ENCODE results near the gene SRPX2. TPM values are rescaled to one million over a fixed set of nuclear protein-coding genes. Genes with fewer than 3 reads are reported as not detected.

SRPX2 gene
- total RNA-seq, 1 experiment from 2014 or later, result 2.4 TPM

DNA sequence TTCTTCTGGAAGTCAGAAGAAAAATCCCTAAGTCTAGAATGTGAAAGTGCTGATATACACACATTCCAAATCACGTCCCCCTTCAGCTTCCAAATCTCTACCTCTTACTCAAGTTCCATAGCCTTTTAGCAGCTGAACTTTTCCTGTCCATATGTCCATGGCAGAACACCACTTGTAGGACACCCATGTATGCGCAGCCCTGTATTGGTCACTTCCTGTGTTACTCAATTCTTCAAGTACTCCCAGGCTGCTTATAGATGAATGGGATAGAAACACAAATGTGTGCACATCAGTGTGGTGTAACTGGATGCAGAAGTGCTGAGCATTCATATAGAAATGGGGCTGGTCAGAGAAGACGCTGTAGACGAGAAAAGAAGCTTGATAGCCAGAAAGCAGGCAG is 18.8 kb downstream of the SRPX2 start:
- Histone ChIP-seq H3K79me2 (ENCODE audit: insufficient read depth, low read length) (no peaks in the 10 kb centered on the region), H3K9me3 (ENCODE audit: control insufficient read depth in 1 of 2, insufficient read depth in 1 of 2, low read depth in 1 of 2, low read length in 2 of 2) (no peaks in the 10 kb centered on the region), H4K20me1 (ENCODE audit: insufficient read depth) (no peaks in the 10 kb centered on the region), H3K4me2 (ENCODE audit: low read length) (no peak overlapping the region), H3K27ac (ENCODE audit: low read depth, low read length) (no peak overlapping the region), H3K36me3 (ENCODE audit: control insufficient read depth in 1 of 2, insufficient read depth in 2 of 2, low read length in 2 of 2) (no peaks in the 10 kb centered on the region), H3K4me1 (ENCODE audit: control insufficient read depth in 1 of 2, insufficient read depth in 2 of 2, low read length in 2 of 2) (no peaks in the 10 kb centered on the region), H3K4me3 (replicated peaks in 1 of 2; ENCODE audit: low read depth in 1 of 2, low read length in 2 of 2) (no peak overlapping the region), H3K9ac (ENCODE audit: low read length) (no peak overlapping the region), H3K9me2 (ENCODE audit: insufficient read depth) (no peaks in the 10 kb centered on the region), H3K27me3 (ENCODE audit: insufficient read depth, low read length) (no peaks in the 10 kb centered on the region), H2AFZ (ENCODE audit: low read depth, low read length, poor library complexity, severe bottlenecking) (no peak overlapping the region)
- intact Hi-C loops (cut with micrococcal nuclease), result no loop called here
- ATAC-seq (no peak), DNase-seq (ENCODE audit: low read depth, low spot score) (no peak)
- ChIA-PET POLR2A (no interaction called here), RAD21 (ENCODE audit: low non-redundant PET in 1 of 2, low total read pairs in 2 of 2, uncharacterized antibody in 2 of 2, unreplicated experiment in 2 of 2) (no interaction called here), CTCF (interaction anchor here (0.7 kb wide), 1 partner anchor 9 kb away, joined by 3 read pairs; no protein-coding TSS in a partner anchor)
- BruUV-seq (replicated peaks), result no TSS peak
- TF ChIP-seq ZNF274 (IDR thresholded peaks at IDR 0.05; ENCODE audit: low read depth, low read length), result no peak
- TF ChIP-seq SP1 (IDR thresholded peaks at IDR 0.05; ENCODE audit: low read depth), result no peak
- TF ChIP-seq CBX3 (IDR thresholded peaks at IDR 0.05; ENCODE audit: low read depth), result no peak
- TF ChIP-seq TCF7L2 (IDR thresholded peaks at IDR 0.05; ENCODE audit: borderline replicate concordance, extremely low read depth, insufficient read depth, insufficient read length), result no peak
- TF ChIP-seq POLR2A (IDR thresholded peaks at IDR 0.05; ENCODE audit: borderline replicate concordance, extremely low read depth, insufficient read depth, insufficient read length), result no peak

DNA sequence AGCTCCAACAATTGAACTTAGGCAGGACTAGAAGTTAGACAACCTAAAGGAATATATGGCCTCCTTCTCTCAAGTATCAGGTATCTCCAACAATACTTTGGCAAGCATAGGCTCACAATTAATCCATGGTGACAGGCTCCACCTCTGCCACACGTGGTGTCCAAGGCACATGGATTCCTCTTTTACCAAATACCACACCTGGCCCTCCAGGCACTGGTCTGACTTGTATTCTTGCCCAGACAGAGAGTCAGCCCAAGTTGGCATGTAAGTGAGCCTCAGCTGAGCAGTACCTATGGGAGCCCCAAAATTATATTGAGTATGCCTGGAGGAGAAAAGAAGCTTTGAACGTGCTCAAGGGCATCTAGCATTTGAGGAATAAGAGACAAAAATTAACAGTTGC is 19.6 kb downstream of the SRPX2 start:
- Histone ChIP-seq H2AFZ (ENCODE audit: low read depth, low read length, poor library complexity, severe bottlenecking) (no peak overlapping the region), H3K4me2 (ENCODE audit: low read length) (no peak overlapping the region), H3K27me3 (ENCODE audit: insufficient read depth, low read length) (no peaks in the 10 kb centered on the region), H3K27ac (ENCODE audit: low read depth, low read length) (no peak overlapping the region), H3K9me3 (ENCODE audit: control insufficient read depth in 1 of 2, insufficient read depth in 1 of 2, low read depth in 1 of 2, low read length in 2 of 2) (no peaks in the 10 kb centered on the region), H3K79me2 (ENCODE audit: insufficient read depth, low read length) (no peaks in the 10 kb centered on the region), H3K9ac (ENCODE audit: low read length) (no peak overlapping the region), H3K36me3 (ENCODE audit: control insufficient read depth in 1 of 2, insufficient read depth in 2 of 2, low read length in 2 of 2) (no peaks in the 10 kb centered on the region), H3K4me3 (replicated peaks in 1 of 2; ENCODE audit: low read depth in 1 of 2, low read length in 2 of 2) (no peak overlapping the region), H4K20me1 (ENCODE audit: insufficient read depth) (no peaks in the 10 kb centered on the region), H3K9me2 (ENCODE audit: insufficient read depth) (no peaks in the 10 kb centered on the region), H3K4me1 (ENCODE audit: control insufficient read depth in 1 of 2, insufficient read depth in 2 of 2, low read length in 2 of 2) (no peaks in the 10 kb centered on the region)
- ATAC-seq (no peak), DNase-seq (ENCODE audit: low read depth, low spot score) (no peak)
- BruUV-seq (replicated peaks), result no TSS peak
- POLR2A ChIA-PET, result no interaction called here
- RAD21 ChIA-PET (ENCODE audit: low non-redundant PET in 1 of 2, low total read pairs in 2 of 2, uncharacterized antibody in 2 of 2, unreplicated experiment in 2 of 2), result no interaction called here
- intact Hi-C loops (cut with micrococcal nuclease), result no loop called here
- CTCF ChIA-PET, result no interaction called here
- TF ChIP-seq ZFX (IDR thresholded peaks at IDR 0.05) (no peak), EGR1 (IDR thresholded peaks at IDR 0.05; ENCODE audit: low read depth) (no peak), JUND (IDR thresholded peaks at IDR 0.05) (no peak), POLR2AphosphoS5 (IDR thresholded peaks at IDR 0.05; ENCODE audit: low read depth, low read length) (no peak), EZH2 (IDR thresholded peaks at IDR 0.05) (no peak), SIN3A (IDR thresholded peaks at IDR 0.05; ENCODE audit: low read depth) (no peak), SRF (IDR thresholded peaks at IDR 0.05; ENCODE audit: low read depth) (no peak), SP1 (IDR thresholded peaks at IDR 0.05; ENCODE audit: low read depth) (no peak), FOSL1 (IDR thresholded peaks at IDR 0.05; ENCODE audit: low read depth) (no peak)
- TF ChIP-seq, protein P1, sequence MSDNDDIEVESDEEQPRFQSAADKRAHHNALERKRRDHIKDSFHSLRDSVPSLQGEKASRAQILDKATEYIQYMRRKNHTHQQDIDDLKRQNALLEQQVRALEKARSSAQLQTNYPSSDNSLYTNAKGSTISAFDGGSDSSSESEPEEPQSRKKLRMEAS (IDR thresholded peaks at IDR 0.05), result no peak

Measured in HCT116 (cell line).